ENCODE results near the gene SLC39A3. TPM values are rescaled to one million over a fixed set of nuclear protein-coding genes. Genes with fewer than 3 reads are reported as not detected.

SLC39A3 gene
- total RNA-seq, 1 donor from 2014 or later, result 33.8 TPM

GRCh38 chr19:2703077-2703437 is 36.8 kb downstream of the SLC39A3 start:
- no peak for DNase-seq (ENCODE audit: low spot score)

GRCh38 chr19:2702170-2703076 is 37.4 kb downstream of the SLC39A3 start, which contains the start of gene GNG7:
Gene GNG7 (minus strand): TSS chr19:2702694. CDS start chr19:2520688, 182,006 bp downstream.
- peak; percentile 96 for DNase-seq (ENCODE audit: low spot score)

- no peak for DNase-seq (ENCODE audit: low spot score)
Observed at GRCh38 chr19:2701361-2702169, 38.3 kb downstream of the SLC39A3 start.

GRCh38 chr19:2700660-2701360 is 39.0 kb downstream of the SLC39A3 start:
- no peak for DNase-seq (ENCODE audit: low spot score)

- no peak for DNase-seq (ENCODE audit: low spot score)
Observed at GRCh38 chr19:2699413-2700140, 40.2 kb downstream of the SLC39A3 start.

- DNase-seq (ENCODE audit: low spot score), result no peak
Observed at GRCh38 chr19:2694196-2694595, 45.6 kb downstream of the SLC39A3 start.

GRCh38 chr19:2693492-2694160 is 46.2 kb downstream of the SLC39A3 start:
- no peak for DNase-seq (ENCODE audit: low spot score)

- DNase-seq (ENCODE audit: low spot score), result no peak
Observed at GRCh38 chr19:2691951-2692350, 47.9 kb downstream of the SLC39A3 start.

- no peak for DNase-seq (ENCODE audit: low spot score)
Observed at GRCh38 chr19:2690856-2691255, 49.0 kb downstream of the SLC39A3 start.

- DNase-seq (ENCODE audit: low spot score), result no peak
Observed at GRCh38 chr19:2686360-2686759, 53.5 kb downstream of the SLC39A3 start.

- no peak for DNase-seq (ENCODE audit: low spot score)
Observed at GRCh38 chr19:2685204-2685704, 54.6 kb downstream of the SLC39A3 start.

- no peak for DNase-seq (ENCODE audit: low spot score)
Observed at GRCh38 chr19:2683430-2684003, 56.3 kb downstream of the SLC39A3 start.

Other genes with a start within 250 kb of the SLC39A3 start
- gene GNG7, start 37.3 kb downstream of the SLC39A3 start, total RNA-seq, result 12.4 TPM
- 0.75 TPM for gene DIRAS1, start 18.6 kb downstream of the SLC39A3 start, total RNA-seq
- gene SGTA, start 43.3 kb upstream of the SLC39A3 start, total RNA-seq, result 54.0 TPM
- gene THOP1, start 45.5 kb upstream of the SLC39A3 start, total RNA-seq, result 44.5 TPM
- 4.6 TPM for gene ZNF554, start 79.9 kb upstream of the SLC39A3 start, total RNA-seq
- 5.8 TPM for gene ZNF555, start 101.5 kb upstream of the SLC39A3 start, total RNA-seq
- not detected for gene ZNF556, start 127.3 kb upstream of the SLC39A3 start, total RNA-seq
- 6.0 TPM for gene ZNF57, start 160.9 kb upstream of the SLC39A3 start, total RNA-seq
- 2.8 TPM for gene ZNF77, start 205.0 kb upstream of the SLC39A3 start, total RNA-seq
- 0.63 TPM for gene TLE6, start 237.5 kb upstream of the SLC39A3 start, total RNA-seq

Data from mucosa of gallbladder (tissue), 1 donor.